ENCODE measurements around the gene FGF4. TPM values are rescaled to one million over a fixed set of nuclear protein-coding genes. Genes with fewer than 3 reads are reported as not detected.

FGF4 gene
- total RNA-seq, 2 donors from 2014 or later: not detected

Other genes with a start within 250 kb of the FGF4 start
- under 1 TPM; 0.16 to 0.39 TPM for gene CCND1, start 134.2 kb downstream of the FGF4 start, total RNA-seq
- 10 to 100 TPM; 19.1 to 21.0 TPM for gene LTO1, start 100.0 kb downstream of the FGF4 start, total RNA-seq
- gene FGF19, start 71.3 kb downstream of the FGF4 start, total RNA-seq: under 1 TPM in 1 of 2 donors, not detected in 1; 0.11 TPM
- not detected for gene FGF3, start 44.1 kb upstream of the FGF4 start, total RNA-seq

All from activated naive CD4-positive, alpha-beta T cell treated with anti-CD3 and anti-CD28 coated beads, Interleukin-2, amount 50 U/mL, for 72 hours (primary cell).